ENCODE measurements around the gene ABHD6.

- TF ChIP-seq, protein P1, sequence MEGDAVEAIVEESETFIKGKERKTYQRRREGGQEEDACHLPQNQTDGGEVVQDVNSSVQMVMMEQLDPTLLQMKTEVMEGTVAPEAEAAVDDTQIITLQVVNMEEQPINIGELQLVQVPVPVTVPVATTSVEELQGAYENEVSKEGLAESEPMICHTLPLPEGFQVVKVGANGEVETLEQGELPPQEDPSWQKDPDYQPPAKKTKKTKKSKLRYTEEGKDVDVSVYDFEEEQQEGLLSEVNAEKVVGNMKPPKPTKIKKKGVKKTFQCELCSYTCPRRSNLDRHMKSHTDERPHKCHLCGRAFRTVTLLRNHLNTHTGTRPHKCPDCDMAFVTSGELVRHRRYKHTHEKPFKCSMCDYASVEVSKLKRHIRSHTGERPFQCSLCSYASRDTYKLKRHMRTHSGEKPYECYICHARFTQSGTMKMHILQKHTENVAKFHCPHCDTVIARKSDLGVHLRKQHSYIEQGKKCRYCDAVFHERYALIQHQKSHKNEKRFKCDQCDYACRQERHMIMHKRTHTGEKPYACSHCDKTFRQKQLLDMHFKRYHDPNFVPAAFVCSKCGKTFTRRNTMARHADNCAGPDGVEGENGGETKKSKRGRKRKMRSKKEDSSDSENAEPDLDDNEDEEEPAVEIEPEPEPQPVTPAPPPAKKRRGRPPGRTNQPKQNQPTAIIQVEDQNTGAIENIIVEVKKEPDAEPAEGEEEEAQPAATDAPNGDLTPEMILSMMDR (IDR thresholded peaks at IDR 0.05), result no peak
- TF ChIP-seq REST (IDR thresholded peaks at IDR 0.05; ENCODE audit: insufficient read depth in 1 of 2, low read depth in 2 of 2, low read length in 1 of 2), result no peak
- no peak for TF ChIP-seq POLR2AphosphoS5 (IDR thresholded peaks at IDR 0.05; ENCODE audit: low read depth, low read length)
Observed at GRCh38 chr3:58256061-58256460, 18.5 kb downstream of the ABHD6 start.

Data from Panc1 (cell line).